CD14-positive monocyte (primary cell): ENCODE results near the gene CTAGE8. TPM values are rescaled to one million over a fixed set of nuclear protein-coding genes. Genes with fewer than 3 reads are reported as not detected.
"Not testable (repeated sequence)": the region's sequence is repeated elsewhere in the genome, so short reads cannot be mapped to it uniquely, and the experiment has no call there.

Experiments used
- DNase-seq, 3 donors: peaks; one replicate each; pipeline ENCODE4 v3.0.0-alpha.2; 2011 to 2022
- H2AFZ ChIP-seq: 2 replicates; pipeline ENCODE4 v1.6.0; 2012; ENCODE audit warnings: mild to moderate bottlenecking, low read depth, low read length, inconsistent platforms; ENCODE audit not compliant: insufficient read depth, poor library complexity, severe bottlenecking
- H3K27ac ChIP-seq, 2 donors: 1 replicate in 1 of 2; 2 replicates in 1 of 2; pipeline ENCODE4 v1.5.1; 2012 to 2013; ENCODE audit warnings: low read length in 2 of 2, control low read depth in 1 of 2, inconsistent platforms in 1 of 2, low read depth in 1 of 2, mild to moderate bottlenecking in 1 of 2
- H3K27me3 ChIP-seq, 2 donors: one replicate each; pipeline versions ENCODE4 v1.6.0 to v1.6.1; 2011 to 2013; ENCODE audit warnings: low read length in 2 of 2; ENCODE audit not compliant: control insufficient read depth in 2 of 2, insufficient read depth in 2 of 2
- H3K36me3 ChIP-seq, 2 donors: replicated peaks in 1 of 2; 1 replicate in 1 of 2; 2 replicates in 1 of 2; pipeline versions ENCODE4 v1.5.1 to v1.6.1; 2012 to 2013; ENCODE audit warnings: low read length in 2 of 2, control low read depth in 1 of 2, inconsistent platforms in 1 of 2, mild to moderate bottlenecking in 1 of 2; ENCODE audit not compliant: insufficient read depth in 2 of 2, control insufficient read depth in 1 of 2
- H3K4me1 ChIP-seq, 2 donors: 1 replicate in 1 of 2; 2 replicates in 1 of 2; pipeline versions ENCODE4 v1.5.1 to v1.6.1; 2012 to 2013; ENCODE audit warnings: low read length in 2 of 2, control low read depth in 1 of 2, inconsistent platforms in 1 of 2, mild to moderate bottlenecking in 1 of 2, moderate library complexity in 1 of 2; ENCODE audit not compliant: insufficient read depth in 2 of 2, control insufficient read depth in 1 of 2
- H3K4me2 ChIP-seq: replicated peaks from 2 replicates; pipeline ENCODE3; 2012; ENCODE audit warnings: low read length, moderate library complexity, mild to moderate bottlenecking; ENCODE audit not compliant: poor library complexity, severe bottlenecking; ENCODE audit errors: extremely low read depth
- H3K4me3 ChIP-seq, 3 experiments: fragments of 200-600 bp in 1 of 3; sonication (generic) in 1 of 3; replicated peaks in 1 of 3; 1 replicate in 2 of 3; 2 replicates in 1 of 3; pipeline ENCODE4 v1.5.1; 2011 to 2013; ENCODE audit warnings: low read length in 3 of 3, mild to moderate bottlenecking in 3 of 3, control low read depth in 2 of 3, low read depth in 2 of 3, inconsistent platforms in 1 of 3, moderate library complexity in 1 of 3
- H3K79me2 ChIP-seq: 2 replicates; pipeline ENCODE4 v1.6.0; 2012; ENCODE audit warnings: mild to moderate bottlenecking, control low read depth, inconsistent platforms, low read length, moderate library complexity; ENCODE audit not compliant: insufficient read depth
- H3K9ac ChIP-seq: 2 replicates; pipeline ENCODE4 v1.6.0; 2017; ENCODE audit warnings: low read length, mild to moderate bottlenecking; ENCODE audit not compliant: insufficient read depth, poor library complexity, severe bottlenecking
- H3K9me3 ChIP-seq, 2 donors: replicated peaks in 1 of 2; 1 replicate in 1 of 2; 2 replicates in 1 of 2; pipeline versions ENCODE4 v1.5.1 to v1.6.1; 2012 to 2013; ENCODE audit warnings: low read length in 2 of 2, control low read depth in 1 of 2; ENCODE audit not compliant: control insufficient read depth in 1 of 2, insufficient read depth in 1 of 2
- H4K20me1 ChIP-seq: 2 replicates; pipeline ENCODE4 v1.6.0; 2012; ENCODE audit warnings: mild to moderate bottlenecking, low read length, control low read depth, moderate library complexity; ENCODE audit not compliant: insufficient read depth
- H3K27ac Mint-ChIP-seq, 7 donors: one replicate each; pipeline ENCODE4 v1.8.0; 2020; ENCODE audit warnings: mild to moderate bottlenecking in 7 of 7, mixed read lengths in 7 of 7, moderate library complexity in 6 of 7, inconsistent platforms in 2 of 7
- H3K27me3 Mint-ChIP-seq, 3 donors: one replicate each; pipeline ENCODE4 v1.8.0; 2021 to 2022; ENCODE audit warnings: low read depth in 3 of 3, mild to moderate bottlenecking in 3 of 3, mixed read lengths in 3 of 3, moderate library complexity in 3 of 3, inconsistent platforms in 1 of 3
- H3K36me3 Mint-ChIP-seq, 2 donors: one replicate each; pipeline ENCODE4 v1.8.0; 2020; ENCODE audit warnings: mixed read lengths in 2 of 2, inconsistent platforms in 1 of 2, mild to moderate bottlenecking in 1 of 2
- H3K4me1 Mint-ChIP-seq: one replicate; pipeline ENCODE4 v1.8.0; 2020; ENCODE audit warnings: mild to moderate bottlenecking, mixed read lengths
- H3K4me3 Mint-ChIP-seq, 2 donors: one replicate each; pipeline ENCODE4 v1.8.0; 2020; ENCODE audit warnings: mild to moderate bottlenecking in 2 of 2, mixed read lengths in 2 of 2, moderate library complexity in 1 of 2
- H3K9me3 Mint-ChIP-seq, 7 donors: one replicate each; pipeline ENCODE4 v1.8.0; 2020 to 2022; ENCODE audit warnings: mixed read lengths in 7 of 7, mild to moderate bottlenecking in 6 of 7, moderate library complexity in 6 of 7, inconsistent platforms in 2 of 7
- WGBS: methylation state at CpG from one replicate; pipeline ENCODE4 v1.1.5; 2013; ENCODE audit warnings: missing lambda C conversion rate; ENCODE audit not compliant: insufficient coverage; 5-methylcytosine and 5-hydroxymethylcytosine counted together
- intact Hi-C, 2 donors: fragments of 100-400 bp; cut with micrococcal nuclease; formaldehyde crosslinking; loops; one replicate each; pipeline versions ENCODE4 v1.15.0 to v1.15.1; 2023
- polyA plus RNA-seq, 3 donors: library from polyadenylated mRNA; depleted of rRNA in 1 of 3; unstranded in 2 of 3; stranded (reverse) in 1 of 3; fragments of 300-500 nt in 2 of 3; fragments of >200 nt in 1 of 3; fragmentation: Illumina TruSeq in 2 of 3; gene quantifications; 1 replicate in 2 of 3; 2 replicates in 1 of 3; pipeline ENCODE4 v1.2.3, GENCODE V29; 2012 to 2021

Gene CTAGE8
- polyA plus RNA-seq, 3 donors = not detected

- no CpG with 5 or more reads among the region's 2 CpGs for WGBS
- H3K27ac Mint-ChIP-seq, H3K36me3 ChIP-seq, H3K4me1 Mint-ChIP-seq, H2AFZ ChIP-seq, intact Hi-C loops, DNase-seq, H3K36me3 Mint-ChIP-seq, H4K20me1 ChIP-seq, H3K27me3 Mint-ChIP-seq, H3K4me3 ChIP-seq, H3K4me3 Mint-ChIP-seq, H3K4me2 ChIP-seq, H3K9me3 Mint-ChIP-seq, H3K4me1 ChIP-seq, H3K9me3 ChIP-seq, H3K27me3 ChIP-seq, H3K79me2 ChIP-seq, H3K9ac ChIP-seq, H3K27ac ChIP-seq: not testable (repeated sequence)
These were observed 40.6 kb upstream of the CTAGE8 start for GRCh38 chr7:144309702-144310101.

- H2AFZ ChIP-seq, H3K9me3 Mint-ChIP-seq, H3K4me2 ChIP-seq, H3K4me1 ChIP-seq, H4K20me1 ChIP-seq, H3K9ac ChIP-seq, H3K27me3 Mint-ChIP-seq, H3K36me3 Mint-ChIP-seq, H3K36me3 ChIP-seq, intact Hi-C loops, H3K4me3 ChIP-seq, H3K27ac Mint-ChIP-seq, H3K4me3 Mint-ChIP-seq, H3K9me3 ChIP-seq, H3K4me1 Mint-ChIP-seq, H3K79me2 ChIP-seq, H3K27me3 ChIP-seq, H3K27ac ChIP-seq, DNase-seq: not testable (repeated sequence)
- WGBS = no CpG with 5 or more reads among the region's 2 CpGs
These were observed 36.1 kb upstream of the CTAGE8 start for GRCh38 chr7:144305156-144305555.

GRCh38 chr7:144303607-144304006 is 34.5 kb upstream of the CTAGE8 start:
- H3K9me3 ChIP-seq, H3K9me3 Mint-ChIP-seq, H3K4me3 ChIP-seq, H3K36me3 Mint-ChIP-seq, H3K4me1 ChIP-seq, H3K27me3 ChIP-seq, H3K9ac ChIP-seq, H3K4me3 Mint-ChIP-seq, H4K20me1 ChIP-seq, H3K79me2 ChIP-seq, H3K36me3 ChIP-seq, intact Hi-C loops, DNase-seq, H3K27ac Mint-ChIP-seq, H3K27me3 Mint-ChIP-seq, H3K27ac ChIP-seq, H3K4me2 ChIP-seq, H2AFZ ChIP-seq, H3K4me1 Mint-ChIP-seq: not testable (repeated sequence)
- no CpG with 5 or more reads among the region's 5 CpGs for WGBS

GRCh38 chr7:144302578-144303303 is 33.7 kb upstream of the CTAGE8 start:
- H3K36me3 ChIP-seq, H3K27me3 Mint-ChIP-seq, H3K27ac Mint-ChIP-seq, H3K9ac ChIP-seq, H4K20me1 ChIP-seq, H3K79me2 ChIP-seq, H3K9me3 Mint-ChIP-seq, intact Hi-C loops, DNase-seq, H3K4me1 Mint-ChIP-seq, H3K27me3 ChIP-seq, H3K4me3 ChIP-seq, H3K4me3 Mint-ChIP-seq, H3K4me2 ChIP-seq, H3K9me3 ChIP-seq, H3K4me1 ChIP-seq, H2AFZ ChIP-seq, H3K36me3 Mint-ChIP-seq, H3K27ac ChIP-seq: not testable (repeated sequence)
- WGBS = no CpG with 5 or more reads among the region's 1 CpG
